Astrocyte (in vitro differentiated cells and primary cell): ENCODE data around the gene TRIP13.

Source experiments
- EZH2 ChIP-seq: IDR thresholded peaks from 2 replicates; pipeline ENCODE4 v1.6.1; 2012; ENCODE audit warnings: mild to moderate bottlenecking, low read length, inconsistent platforms; ENCODE audit not compliant: insufficient read depth
- TF ChIP-seq, protein P1 (sequence below): IDR thresholded peaks from 2 replicates; pipeline ENCODE4 v1.5.1; 2011; ENCODE audit warnings: low read depth, mild to moderate bottlenecking, inconsistent platforms, low read length, moderate library complexity; ENCODE audit not compliant: insufficient read depth

DNA sequence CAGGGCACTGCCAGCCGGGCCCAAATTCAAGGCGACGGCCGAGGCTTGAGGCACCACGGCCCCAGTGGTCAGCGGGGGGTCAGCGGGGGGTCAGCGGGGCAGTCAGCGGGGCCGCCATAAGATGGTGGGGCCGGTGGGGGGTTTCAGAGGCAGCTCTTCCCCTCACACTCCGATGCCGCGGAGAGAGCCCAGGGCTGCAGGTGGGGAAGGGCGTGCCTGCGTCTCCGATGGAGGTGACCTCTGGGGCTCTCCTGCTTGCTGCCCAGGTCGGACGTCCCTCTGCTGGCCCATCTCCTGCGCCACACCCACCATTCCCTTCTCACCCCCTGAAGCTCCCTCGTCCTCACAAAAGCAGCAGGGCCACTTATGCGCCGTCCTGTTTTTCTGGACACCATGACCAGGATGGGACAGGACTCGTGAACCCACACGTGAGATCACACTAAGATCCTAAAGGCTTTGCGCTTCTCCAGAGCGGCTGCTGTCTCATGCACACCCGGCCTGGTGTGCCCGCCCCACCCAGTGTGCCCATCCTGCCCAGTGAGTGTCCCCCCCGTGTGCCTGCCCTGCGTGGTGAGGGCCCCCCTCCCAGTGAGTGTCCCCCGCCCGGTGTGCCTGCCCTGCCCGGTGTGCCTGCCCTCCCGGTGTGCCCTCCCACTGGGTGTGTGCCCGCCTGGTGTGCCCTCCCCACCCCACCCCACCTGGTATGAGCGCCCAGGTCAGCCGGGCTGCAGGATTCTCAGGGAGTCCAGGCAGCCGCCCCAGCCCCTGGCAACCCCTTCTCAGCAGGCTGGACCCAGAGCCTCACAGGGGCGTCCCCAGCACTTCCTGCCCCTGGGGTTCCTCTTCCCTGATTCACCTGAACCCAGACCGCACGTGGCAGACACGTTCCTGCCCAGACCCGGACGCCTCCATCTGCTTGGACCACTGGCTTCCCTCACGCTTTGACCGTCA, 67.2 kb downstream of the TRIP13 start:
- TF ChIP-seq, protein P1, sequence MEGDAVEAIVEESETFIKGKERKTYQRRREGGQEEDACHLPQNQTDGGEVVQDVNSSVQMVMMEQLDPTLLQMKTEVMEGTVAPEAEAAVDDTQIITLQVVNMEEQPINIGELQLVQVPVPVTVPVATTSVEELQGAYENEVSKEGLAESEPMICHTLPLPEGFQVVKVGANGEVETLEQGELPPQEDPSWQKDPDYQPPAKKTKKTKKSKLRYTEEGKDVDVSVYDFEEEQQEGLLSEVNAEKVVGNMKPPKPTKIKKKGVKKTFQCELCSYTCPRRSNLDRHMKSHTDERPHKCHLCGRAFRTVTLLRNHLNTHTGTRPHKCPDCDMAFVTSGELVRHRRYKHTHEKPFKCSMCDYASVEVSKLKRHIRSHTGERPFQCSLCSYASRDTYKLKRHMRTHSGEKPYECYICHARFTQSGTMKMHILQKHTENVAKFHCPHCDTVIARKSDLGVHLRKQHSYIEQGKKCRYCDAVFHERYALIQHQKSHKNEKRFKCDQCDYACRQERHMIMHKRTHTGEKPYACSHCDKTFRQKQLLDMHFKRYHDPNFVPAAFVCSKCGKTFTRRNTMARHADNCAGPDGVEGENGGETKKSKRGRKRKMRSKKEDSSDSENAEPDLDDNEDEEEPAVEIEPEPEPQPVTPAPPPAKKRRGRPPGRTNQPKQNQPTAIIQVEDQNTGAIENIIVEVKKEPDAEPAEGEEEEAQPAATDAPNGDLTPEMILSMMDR, result no peak
- no peak for TF ChIP-seq EZH2
